GM19035 (cell line): ENCODE results near the gene ENDOV.

Experiments
- ATAC-seq: cut with Tn5 transposase; IDR thresholded peaks from one replicate; pipeline ENCODE4 v1.9.1; 2021; ENCODE audit not compliant: unreplicated experiment

Gene ENDOV

DNA sequence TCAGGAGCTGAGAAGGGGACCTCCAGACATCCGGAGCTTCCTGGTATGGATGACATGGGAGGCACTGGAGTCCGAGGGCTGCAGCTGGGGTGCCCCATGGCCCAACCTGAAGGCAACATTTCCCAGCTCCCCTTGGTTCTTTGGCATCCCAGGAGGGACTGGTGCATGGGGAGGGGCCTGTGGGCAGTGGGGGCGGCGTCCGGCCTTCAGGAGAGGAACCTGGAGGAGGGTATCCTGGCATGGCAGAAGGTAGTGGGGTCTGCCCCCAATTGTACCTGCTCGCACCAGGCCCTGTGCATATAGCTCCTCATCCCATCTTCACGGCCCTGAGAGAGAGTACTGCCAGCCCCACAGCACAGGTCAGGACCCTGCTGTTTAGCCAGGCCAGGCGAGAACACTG lies 49.5 kb downstream of the ENDOV start:
- ATAC-seq = no peak

DNA sequence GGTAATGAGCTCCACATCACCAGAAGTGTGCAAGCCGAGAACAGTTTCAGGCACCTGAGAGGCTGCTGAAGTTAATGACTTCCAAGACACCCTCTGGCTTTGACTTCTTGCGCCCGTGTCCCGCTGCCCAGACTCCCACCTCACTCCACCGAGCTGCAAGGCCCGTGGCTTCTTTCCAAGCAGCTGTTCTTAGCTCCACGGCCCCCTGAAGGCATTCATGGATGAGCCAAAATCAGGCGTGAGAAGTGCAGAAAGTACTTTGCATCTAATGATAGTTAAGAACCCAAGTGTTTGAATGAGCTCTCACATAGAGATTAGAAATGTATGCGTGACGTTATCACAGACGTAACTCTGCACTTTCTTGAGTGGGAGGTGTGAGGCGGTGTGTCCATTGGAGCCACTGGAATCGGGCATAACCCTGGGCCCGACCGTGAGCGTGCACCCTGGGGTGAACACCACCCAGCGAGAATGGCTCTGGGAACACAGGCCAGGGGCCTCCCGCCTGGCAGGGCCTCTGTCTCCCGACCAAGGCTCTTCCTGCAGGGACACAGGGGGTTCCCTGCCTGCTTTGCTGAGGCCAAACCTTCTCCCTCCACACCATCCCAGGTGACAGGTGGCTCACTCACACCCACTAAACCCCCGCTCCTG lies 50.5 kb downstream of the ENDOV start:
- no peak for ATAC-seq

DNA sequence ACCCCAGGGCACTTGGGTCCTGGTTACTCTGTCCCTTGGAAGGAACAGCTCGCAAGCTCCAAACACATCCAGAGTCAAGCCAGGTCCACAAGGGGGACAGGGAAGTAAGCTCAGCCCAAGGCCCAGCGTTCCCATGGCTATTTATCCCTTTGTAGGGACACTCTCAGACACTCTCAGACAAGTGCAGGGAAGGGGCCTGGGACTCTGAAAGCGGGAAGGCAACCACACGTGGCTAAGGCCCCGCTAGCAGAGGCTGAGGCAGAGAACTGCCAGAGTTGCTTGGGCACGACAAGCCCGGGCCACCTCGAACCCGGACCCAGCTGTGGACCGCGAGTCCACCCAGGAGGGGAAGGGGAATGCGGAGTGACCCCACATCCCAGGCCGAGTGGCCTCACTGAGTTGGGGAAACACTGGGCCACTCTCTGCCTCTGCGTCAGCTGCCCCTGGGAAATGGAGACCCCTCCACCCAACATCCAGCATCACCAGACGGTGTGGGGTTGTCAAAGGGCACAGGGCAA lies 51.3 kb downstream of the ENDOV start:
- ATAC-seq = no peak

GRCh38 chr17:80468242-80468641 lies 53.3 kb downstream of the ENDOV start:
- ATAC-seq = no peak

- ATAC-seq = no peak
Measured at GRCh38 chr17:80468781-80469493, 54.0 kb downstream of the ENDOV start.

DNA sequence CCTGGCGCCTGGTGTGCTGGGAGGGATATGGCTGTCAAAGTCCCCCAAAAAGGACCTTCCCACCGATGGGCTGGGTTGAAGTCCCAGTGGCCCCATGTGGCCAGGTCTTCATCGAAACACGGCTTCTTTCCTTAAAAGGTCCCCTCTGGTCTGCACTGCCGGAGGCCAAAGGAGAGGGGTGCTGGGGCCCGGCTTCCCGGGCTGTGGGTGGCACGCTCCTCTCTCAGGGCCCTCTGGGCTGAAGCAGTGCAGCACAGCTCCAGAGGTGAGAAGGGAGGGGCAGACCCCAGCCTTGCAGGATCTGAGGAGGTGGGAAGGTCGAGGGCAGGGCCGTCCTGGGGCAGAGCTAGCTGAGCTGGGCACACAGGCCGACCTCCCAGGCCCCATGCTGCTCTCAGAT lies 54.7 kb downstream of the ENDOV start:
- no peak for ATAC-seq

GRCh38 chr17:80470603-80471002 lies 55.6 kb downstream of the ENDOV start:
- ATAC-seq = no peak

DNA sequence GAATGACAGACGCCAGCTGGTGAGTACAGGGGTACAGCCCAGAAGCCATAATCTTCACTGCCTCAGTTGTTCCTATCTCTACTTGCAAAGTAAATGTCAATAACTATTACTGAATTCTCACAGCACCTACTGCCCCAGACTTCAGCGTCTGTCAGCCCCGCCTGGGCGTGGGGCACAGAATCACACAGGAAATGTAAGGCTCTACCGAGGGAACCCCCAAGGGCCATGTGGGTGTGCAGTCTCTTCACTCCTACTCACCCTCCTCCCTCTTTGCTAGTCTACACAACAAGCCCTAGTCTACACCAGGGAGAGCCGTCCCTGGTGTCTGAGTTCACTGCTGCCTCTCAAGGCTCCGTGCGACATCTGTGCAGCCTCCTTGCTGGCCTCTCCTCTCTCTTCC lies 57.0 kb downstream of the ENDOV start:
- ATAC-seq = no peak

DNA sequence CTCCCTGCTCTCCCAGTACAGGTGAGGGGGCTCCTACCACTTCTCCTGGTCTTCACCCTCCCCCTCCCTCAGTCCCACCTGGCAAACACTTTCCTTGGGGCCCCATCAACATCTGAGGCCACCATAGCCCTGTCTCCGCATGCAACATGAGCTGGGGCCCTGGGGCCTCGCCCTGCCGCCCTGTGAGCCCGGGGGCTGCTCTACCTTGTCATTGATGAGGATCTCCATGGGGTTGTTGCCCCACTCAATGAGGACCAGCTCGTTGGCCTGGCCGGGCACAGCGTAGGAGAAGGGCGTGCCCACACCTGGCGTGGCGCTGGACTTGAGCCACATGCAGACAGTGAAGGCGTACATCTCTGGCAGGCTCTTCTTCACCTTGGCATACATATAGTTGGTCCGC lies 58.0 kb downstream of the ENDOV start:
- ATAC-seq = no peak

DNA sequence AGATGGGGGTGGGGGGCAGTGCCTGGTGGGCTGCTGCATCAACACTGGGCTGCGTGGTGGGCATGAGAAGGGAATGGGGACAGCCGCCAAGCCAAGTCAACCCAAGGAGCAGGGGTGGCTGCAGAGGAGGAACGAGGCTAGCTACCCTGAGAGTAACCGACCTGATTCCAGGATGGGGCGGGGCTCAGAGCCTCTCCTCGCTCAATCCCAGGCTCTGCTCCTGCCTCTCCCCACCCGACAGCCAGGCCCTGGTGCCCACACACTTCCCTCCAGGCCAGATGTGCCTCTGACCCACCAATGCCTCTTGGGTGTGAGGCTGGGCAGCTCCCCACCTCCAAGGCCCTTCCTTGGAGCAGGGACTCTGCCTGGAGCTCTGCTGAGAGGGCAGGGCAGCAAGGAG lies 58.7 kb downstream of the ENDOV start:
- no peak for ATAC-seq

GRCh38 chr17:80474231-80474960 lies 59.4 kb downstream of the ENDOV start:
- ATAC-seq = no peak

DNA sequence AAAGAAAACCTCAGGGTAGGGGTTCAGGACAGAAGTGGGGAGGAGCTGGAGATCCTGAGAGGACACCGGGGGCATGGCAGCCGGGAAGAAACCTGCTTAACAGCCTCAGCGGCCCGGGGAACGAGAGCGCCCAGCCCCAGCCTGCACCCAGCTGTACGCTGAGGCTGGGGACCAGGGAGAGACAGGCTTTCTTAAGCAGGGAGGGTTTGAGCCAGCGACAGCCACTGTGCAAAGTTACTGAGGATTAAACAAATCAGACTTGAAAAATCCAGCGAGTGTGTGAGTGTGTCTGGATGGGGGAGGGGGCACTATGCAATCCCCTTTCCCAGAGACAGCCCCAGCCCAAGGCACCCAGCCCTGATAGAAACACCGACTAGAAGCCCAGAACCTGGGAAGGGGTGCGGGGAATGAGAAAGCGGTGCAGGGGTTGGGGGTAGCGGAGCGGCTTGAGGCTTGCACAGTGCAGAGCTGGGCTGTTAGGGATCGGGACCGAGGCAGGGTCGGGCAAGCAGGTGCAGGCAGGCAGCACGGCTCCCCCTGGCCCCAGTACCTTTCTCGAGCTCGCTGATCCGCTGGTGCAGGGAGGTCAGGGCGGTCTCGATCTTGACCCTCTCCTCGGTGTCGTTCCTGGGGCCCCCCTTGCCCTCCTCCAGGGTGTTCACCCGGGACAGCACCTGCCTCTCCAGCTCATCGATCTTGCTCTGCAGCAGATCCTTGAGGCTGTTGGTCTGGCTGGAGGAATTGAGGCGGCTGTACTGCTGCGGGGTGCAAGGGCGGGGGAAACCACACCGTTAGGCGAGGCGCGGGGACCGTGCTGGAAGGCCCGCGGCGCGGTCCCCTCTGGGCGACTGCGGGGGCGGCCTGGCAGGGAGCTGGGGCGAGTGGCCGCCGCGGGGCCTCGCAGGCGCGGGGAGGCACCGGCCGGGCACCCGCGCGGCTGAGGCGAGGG lies 60.3 kb downstream of the ENDOV start:
- ATAC-seq = no peak

DNA sequence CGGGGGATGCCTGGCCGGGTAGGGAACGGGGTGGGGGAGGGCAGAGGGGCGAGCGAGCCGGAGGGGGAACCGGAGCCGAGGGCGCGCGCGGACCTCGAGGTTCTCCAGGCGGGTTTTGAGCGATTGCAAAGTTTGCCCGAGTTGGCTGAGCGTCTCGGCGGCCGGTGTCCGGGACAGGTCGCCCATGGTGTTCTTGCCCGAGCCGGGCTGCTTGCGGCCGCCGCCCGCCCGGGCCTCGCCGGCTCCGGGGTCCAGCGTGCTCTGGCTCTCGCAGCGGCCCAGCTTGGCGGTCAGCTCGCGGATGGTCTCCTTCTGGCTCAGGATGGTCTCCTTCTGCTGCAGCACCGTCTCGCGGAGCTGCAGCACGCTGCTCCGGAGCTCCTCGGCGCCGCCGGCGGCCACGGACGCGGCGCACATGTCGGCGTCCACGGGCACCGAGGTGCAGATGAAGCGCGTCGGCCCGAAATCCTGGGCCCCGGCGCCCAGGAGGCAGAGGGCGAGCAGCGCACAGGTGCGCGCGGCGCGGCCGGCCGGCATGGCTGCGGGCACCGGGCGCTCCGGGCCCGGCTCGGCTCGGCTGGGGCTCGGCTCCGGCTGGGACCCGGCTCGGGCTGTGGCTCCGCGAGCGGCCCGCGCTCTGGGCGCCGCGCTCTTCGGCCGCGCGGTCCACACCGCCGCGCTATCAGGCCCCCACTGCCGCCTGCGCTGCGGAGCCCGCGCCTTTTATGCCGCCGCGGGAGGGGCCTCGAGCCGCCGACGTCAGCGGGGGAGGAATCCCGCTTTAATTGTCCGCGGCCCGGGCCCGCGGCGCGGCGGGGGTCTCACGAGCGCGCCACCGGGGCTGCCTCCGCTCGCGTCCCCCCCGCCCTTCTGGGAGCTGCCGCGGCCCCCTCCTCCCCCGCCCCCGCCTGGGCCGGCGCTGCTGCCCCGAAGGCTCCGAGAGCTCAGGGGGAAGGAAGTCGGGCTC lies 61.2 kb downstream of the ENDOV start, which contains the start of gene NPTX1:
NPTX1 (minus strand) TSS at position 698 of the 967 bp plus-strand sequence; CDS start at position 537, 161 bp downstream.
- no peak for ATAC-seq

DNA sequence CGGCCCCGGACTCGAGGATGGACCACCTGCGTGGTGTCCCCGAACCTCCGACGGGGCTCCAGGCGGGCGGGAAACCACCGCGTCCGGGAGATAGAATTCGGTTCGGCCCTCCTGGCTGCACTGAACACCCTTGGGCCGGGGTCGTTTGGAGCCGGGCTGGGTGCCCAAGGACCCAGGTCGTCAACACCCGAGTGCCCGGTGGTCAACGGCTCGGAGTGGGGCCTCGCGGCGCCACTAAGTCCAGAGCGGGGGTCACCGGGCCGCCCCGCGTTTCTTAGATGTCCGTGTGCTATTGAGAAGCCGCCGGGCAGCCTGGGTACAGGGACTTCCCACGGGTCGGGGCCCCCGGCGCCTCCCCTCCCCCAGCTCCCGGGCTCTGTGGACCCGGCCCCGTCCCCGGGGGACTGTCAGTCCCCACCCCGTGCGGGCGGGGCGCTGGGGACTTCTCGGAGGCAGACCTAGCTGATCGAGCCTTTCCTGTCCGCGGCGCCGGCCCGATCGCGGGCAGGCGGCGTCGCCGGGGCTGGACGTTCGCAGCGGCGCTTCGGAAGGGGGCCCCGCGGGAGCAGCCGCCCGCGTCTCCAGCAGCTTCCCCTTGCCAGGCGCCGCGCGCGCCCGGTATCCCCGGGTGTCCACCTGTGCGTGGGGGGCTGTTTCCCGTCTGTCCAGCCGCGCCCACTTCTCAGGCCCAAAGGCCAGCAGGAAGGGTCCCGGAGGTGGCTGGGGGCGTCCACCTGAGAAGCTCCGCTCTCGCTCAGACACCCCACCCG lies 62.1 kb downstream of the ENDOV start:
- no peak for ATAC-seq

- ATAC-seq = no peak
Measured at GRCh38 chr17:80477647-80478478, 62.9 kb downstream of the ENDOV start.

- ATAC-seq = no peak
Measured at GRCh38 chr17:80478487-80479245, 63.7 kb downstream of the ENDOV start.

DNA sequence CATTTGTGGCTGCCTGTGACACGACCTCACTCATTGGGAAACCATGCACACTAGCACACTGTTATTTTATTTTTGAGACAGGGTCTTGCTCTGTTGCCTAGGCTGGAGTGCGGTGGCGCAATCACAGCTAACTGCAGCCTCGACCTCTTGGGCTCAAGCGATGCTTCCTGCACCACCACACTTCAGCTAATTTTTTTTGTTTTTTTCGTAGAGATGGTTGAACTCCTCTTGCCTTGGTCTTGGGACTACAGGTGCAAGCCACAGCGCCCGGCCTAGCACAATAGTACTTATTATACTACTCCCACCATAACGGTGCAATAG lies 64.2 kb downstream of the ENDOV start:
- ATAC-seq = no peak
